Parathyroid adenoma (tissue), 2 donors: ENCODE measurements around the gene CCT3.
A peak's percentile ranks its signal among the peaks of the same experiment; 100 is the strongest.

Source experiments
- H2AFZ ChIP-seq: fragments of 300-600 bp; sonication (generic); one replicate; pipeline ENCODE4 v1.7.0; 2017; ENCODE audit warnings: antibody characterized with exemption, mild to moderate bottlenecking
- H3K27ac ChIP-seq: fragments of 300-600 bp; sonication (generic); one replicate; pipeline ENCODE4 v1.7.0; 2017
- H3K27me3 ChIP-seq: fragments of 300-600 bp; sonication (generic); one replicate; pipeline ENCODE4 v1.7.0; 2017; ENCODE audit warnings: low read length; ENCODE audit not compliant: control insufficient read depth, insufficient read depth
- H3K36me3 ChIP-seq: fragments of 300-600 bp; sonication (generic); one replicate; pipeline ENCODE4 v1.7.0; 2017; ENCODE audit warnings: low read length; ENCODE audit not compliant: control insufficient read depth, insufficient read depth
- H3K4me1 ChIP-seq: fragments of 300-600 bp; sonication (generic); one replicate; pipeline ENCODE4 v1.7.0; 2017; ENCODE audit warnings: control low read depth
- H3K4me2 ChIP-seq: fragments of 300-600 bp; sonication (generic); one replicate; pipeline ENCODE4 v1.7.0; 2017; ENCODE audit warnings: low read length
- H3K4me3 ChIP-seq: fragments of 300-600 bp; sonication (generic); one replicate; pipeline ENCODE4 v1.7.0; 2017; ENCODE audit warnings: low read depth, low read length
- H3K79me2 ChIP-seq: fragments of 300-600 bp; sonication (generic); one replicate; pipeline ENCODE4 v1.7.0; 2017; ENCODE audit warnings: control low read depth
- H3K9ac ChIP-seq: fragments of 300-600 bp; sonication (generic); one replicate; pipeline ENCODE4 v1.7.0; 2017; ENCODE audit warnings: mild to moderate bottlenecking
- H3K9me3 ChIP-seq: fragments of 300-600 bp; sonication (generic); one replicate; pipeline ENCODE4 v1.7.0; 2017; ENCODE audit warnings: low read length; ENCODE audit not compliant: control insufficient read depth
- CTCF ChIP-seq: fragments of 300-600 bp; sonication (generic); IDR thresholded peaks from one replicate; pipeline ENCODE4 v1.7.0; 2017; ENCODE audit warnings: antibody characterized with exemption, mild to moderate bottlenecking
- donor health status: primary hyperparathyroidism.

The CCT3 gene

DNA sequence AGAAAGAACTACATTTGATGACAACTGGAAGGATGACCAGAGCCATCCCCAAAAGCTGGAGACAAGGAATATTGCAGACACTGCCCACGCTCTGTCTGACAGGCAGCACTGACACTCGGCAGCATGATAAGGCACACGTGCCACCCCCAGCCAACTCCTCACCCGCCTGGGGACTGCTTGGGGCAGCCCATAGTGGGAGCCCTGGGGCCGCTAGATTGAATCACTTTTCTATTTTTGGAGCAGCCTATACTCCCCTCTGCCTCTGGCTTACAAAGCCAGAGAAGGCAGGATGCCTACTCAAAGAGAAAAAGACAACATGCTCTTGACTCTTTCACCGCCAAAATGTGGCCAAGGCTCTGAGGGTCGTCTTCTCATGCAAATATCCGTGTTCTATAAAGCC, 56.8 kb downstream of the CCT3 start:
- Histone ChIP-seq H3K9ac (no peak overlapping the region), H3K27me3 (no peaks in the 10 kb centered on the region), H3K4me2 (peak overlapping the region; percentile 83), H3K9me3 (no peaks in the 10 kb centered on the region), H3K4me3 (no peak overlapping the region), H3K4me1 (peaks cover 9% of the 10 kb centered on the region), H2AFZ (no peak overlapping the region), H3K79me2 (no peaks in the 10 kb centered on the region), H3K36me3 (no peaks in the 10 kb centered on the region), H3K27ac (peak overlapping the region; percentile 78)
- no peak for TF ChIP-seq CTCF

- H3K36me3 ChIP-seq = no peaks in the 10 kb centered on the region
- no peaks in the 10 kb centered on the region for H3K79me2 ChIP-seq
- no peak overlapping the region for H3K27ac ChIP-seq
- TF ChIP-seq CTCF = no peak
- H3K4me3 ChIP-seq = no peak overlapping the region
- no peak overlapping the region for H2AFZ ChIP-seq
- no peaks in the 10 kb centered on the region for H3K27me3 ChIP-seq
- peaks cover 9% of the 10 kb centered on the region for H3K4me1 ChIP-seq
- H3K9me3 ChIP-seq = no peaks in the 10 kb centered on the region
- no peak overlapping the region for H3K9ac ChIP-seq
- H3K4me2 ChIP-seq = no peak overlapping the region
Observed at GRCh38 chr1:156279837-156280236, 58.3 kb downstream of the CCT3 start.

DNA sequence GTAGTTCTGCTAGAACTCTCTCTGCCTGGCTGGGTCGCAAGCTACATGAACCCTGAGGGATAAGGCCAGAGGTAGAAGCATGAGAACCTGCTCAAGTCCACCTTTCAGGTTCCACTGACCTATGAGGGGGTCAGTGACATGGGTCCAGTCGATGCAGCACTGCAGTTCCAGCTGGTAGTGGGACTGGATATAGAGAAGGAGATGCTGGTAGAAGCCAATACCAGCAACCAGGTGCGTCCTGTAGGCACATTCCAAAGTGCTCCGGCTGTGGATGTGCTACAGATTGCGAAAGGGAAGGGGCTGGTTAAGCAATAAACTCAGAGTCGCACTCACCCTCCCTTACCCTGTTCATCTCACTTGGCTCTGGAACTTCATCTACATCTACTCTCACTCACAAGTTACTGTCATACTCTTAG, 61.1 kb downstream of the CCT3 start:
- H3K27me3 ChIP-seq = no peaks in the 10 kb centered on the region
- no peak overlapping the region for H3K4me3 ChIP-seq
- no peak for TF ChIP-seq CTCF
- no peak overlapping the region for H3K9ac ChIP-seq
- H3K36me3 ChIP-seq = no peaks in the 10 kb centered on the region
- peaks cover 6% of the 10 kb centered on the region for H3K4me1 ChIP-seq
- H3K4me2 ChIP-seq = no peak overlapping the region
- H3K79me2 ChIP-seq = no peaks in the 10 kb centered on the region
- no peak overlapping the region for H2AFZ ChIP-seq
- H3K9me3 ChIP-seq = no peaks in the 10 kb centered on the region
- H3K27ac ChIP-seq = no peak overlapping the region

GRCh38 chr1:156276532-156276931, 61.6 kb downstream of the CCT3 start:
- Histone ChIP-seq H3K27ac (no peak overlapping the region), H3K36me3 (no peaks in the 10 kb centered on the region), H3K79me2 (no peaks in the 10 kb centered on the region), H3K27me3 (no peaks in the 10 kb centered on the region), H3K9me3 (no peaks in the 10 kb centered on the region), H3K4me3 (no peak overlapping the region), H3K9ac (no peak overlapping the region), H3K4me2 (no peak overlapping the region), H2AFZ (no peak overlapping the region), H3K4me1 (peaks cover 4% of the 10 kb centered on the region)
- TF ChIP-seq CTCF = no peak

- Histone ChIP-seq H3K27ac (no peak overlapping the region), H3K27me3 (no peaks in the 10 kb centered on the region), H3K79me2 (no peaks in the 10 kb centered on the region), H3K9ac (no peak overlapping the region), H3K4me3 (no peak overlapping the region), H3K4me2 (no peak overlapping the region), H3K9me3 (no peaks in the 10 kb centered on the region), H3K36me3 (no peaks in the 10 kb centered on the region), H3K4me1 (no peaks in the 10 kb centered on the region), H2AFZ (no peak overlapping the region)
- no peak for TF ChIP-seq CTCF
Observed at GRCh38 chr1:156270314-156270713, 67.8 kb downstream of the CCT3 start.
